Measurements from ENCODE around the gene POU6F1. TPM values are rescaled to one million over a fixed set of nuclear protein-coding genes. Genes with fewer than 3 reads are reported as not detected.
"Not testable (repeated sequence)": the region's sequence is repeated elsewhere in the genome, so short reads cannot be mapped to it uniquely, and the experiment has no call there.

Gene POU6F1, protein sequence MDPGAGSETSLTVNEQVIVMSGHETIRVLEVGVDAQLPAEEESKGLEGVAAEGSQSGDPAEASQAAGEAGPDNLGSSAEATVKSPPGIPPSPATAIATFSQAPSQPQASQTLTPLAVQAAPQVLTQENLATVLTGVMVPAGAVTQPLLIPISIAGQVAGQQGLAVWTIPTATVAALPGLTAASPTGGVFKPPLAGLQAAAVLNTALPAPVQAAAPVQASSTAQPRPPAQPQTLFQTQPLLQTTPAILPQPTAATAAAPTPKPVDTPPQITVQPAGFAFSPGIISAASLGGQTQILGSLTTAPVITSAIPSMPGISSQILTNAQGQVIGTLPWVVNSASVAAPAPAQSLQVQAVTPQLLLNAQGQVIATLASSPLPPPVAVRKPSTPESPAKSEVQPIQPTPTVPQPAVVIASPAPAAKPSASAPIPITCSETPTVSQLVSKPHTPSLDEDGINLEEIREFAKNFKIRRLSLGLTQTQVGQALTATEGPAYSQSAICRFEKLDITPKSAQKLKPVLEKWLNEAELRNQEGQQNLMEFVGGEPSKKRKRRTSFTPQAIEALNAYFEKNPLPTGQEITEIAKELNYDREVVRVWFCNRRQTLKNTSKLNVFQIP
- 11.3 to 12.8 TPM (median 11.6 TPM) in 3 replicates for total RNA-seq

DNA sequence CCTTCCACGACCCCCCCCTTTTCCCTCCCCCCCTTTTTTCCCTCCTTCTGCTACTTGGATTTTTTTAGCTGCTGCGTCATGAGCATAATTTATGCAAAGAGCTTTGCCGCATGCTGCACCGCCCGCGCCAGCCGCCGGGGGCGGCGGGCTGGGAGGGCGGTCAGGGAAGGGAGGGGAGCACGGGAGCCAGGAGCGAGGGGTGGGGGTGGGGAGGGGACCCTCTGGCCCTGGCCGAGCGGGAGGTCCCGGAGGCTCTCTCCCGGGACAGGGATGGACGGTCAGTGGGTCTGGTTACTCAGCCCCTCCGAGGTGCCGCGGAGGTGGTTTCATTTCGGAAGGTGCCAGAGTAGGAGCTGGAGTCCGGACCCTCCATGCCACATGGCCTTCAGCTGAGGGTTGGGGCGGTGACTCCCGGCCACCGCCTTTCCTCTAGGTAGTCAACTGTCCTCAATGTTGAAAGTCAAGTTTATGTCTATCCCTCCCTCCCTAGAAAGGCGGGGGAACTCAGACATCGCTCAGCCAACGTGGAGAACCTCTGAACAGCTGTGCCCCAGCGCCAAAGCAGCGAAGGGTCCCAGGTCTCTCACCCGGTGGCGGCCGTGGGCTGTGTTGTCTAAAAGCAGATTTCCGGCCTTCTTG is at the start of gene POU6F1:
TSS of gene POU6F1 (minus strand) at position 95 of the 639 bp plus-strand sequence. CDS start 11,226 bp downstream, outside the sequence.
- Mint-ChIP-seq H3K9me3 (no peaks in the 10 kb centered on the region), H3K27me3 (ENCODE audit: low read depth) (no peaks in the 10 kb centered on the region), H3K4me1 (peaks cover 13% of the 10 kb centered on the region), H3K27ac (peak within 1 kb of the TSS; percentile 80), H3K36me3 (no peaks in the 10 kb centered on the region), H3K4me3 (peak within 1 kb of the TSS; percentile 79)
- TF ChIP-seq, protein P1, sequence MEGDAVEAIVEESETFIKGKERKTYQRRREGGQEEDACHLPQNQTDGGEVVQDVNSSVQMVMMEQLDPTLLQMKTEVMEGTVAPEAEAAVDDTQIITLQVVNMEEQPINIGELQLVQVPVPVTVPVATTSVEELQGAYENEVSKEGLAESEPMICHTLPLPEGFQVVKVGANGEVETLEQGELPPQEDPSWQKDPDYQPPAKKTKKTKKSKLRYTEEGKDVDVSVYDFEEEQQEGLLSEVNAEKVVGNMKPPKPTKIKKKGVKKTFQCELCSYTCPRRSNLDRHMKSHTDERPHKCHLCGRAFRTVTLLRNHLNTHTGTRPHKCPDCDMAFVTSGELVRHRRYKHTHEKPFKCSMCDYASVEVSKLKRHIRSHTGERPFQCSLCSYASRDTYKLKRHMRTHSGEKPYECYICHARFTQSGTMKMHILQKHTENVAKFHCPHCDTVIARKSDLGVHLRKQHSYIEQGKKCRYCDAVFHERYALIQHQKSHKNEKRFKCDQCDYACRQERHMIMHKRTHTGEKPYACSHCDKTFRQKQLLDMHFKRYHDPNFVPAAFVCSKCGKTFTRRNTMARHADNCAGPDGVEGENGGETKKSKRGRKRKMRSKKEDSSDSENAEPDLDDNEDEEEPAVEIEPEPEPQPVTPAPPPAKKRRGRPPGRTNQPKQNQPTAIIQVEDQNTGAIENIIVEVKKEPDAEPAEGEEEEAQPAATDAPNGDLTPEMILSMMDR (IDR thresholded peaks at IDR 0.05; ENCODE audit: unreplicated experiment) = peak; percentile 70
- peak; percentile 43 to 70 for DNase-seq (ENCODE audit: low spot score in 2 of 2, unreplicated experiment in 2 of 2)

DNA sequence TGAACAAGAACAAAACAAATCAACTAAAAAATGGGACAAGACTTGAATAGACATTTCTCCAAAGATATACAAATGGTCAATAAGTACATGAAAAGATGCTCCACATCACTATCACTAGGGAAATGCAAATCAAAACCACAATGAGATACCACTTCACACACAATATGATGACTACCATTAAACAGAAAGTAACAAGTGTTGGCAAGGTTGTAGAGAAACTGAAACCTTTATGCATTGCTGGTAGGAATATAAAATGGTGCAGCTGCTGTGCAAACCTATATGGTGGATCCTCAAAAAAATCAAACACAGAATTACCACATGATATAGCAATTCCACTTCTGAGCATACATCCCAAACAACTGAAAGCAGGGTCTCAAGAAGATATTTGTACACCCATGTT is 47.2 kb upstream of the POU6F1 start:
- Mint-ChIP-seq H3K4me1 (peaks cover 22% of the 10 kb centered on the region), H3K27me3 (ENCODE audit: low read depth) (no peaks in the 10 kb centered on the region), H3K9me3 (no peaks in the 10 kb centered on the region), H3K36me3 (peaks cover 7% of the 10 kb centered on the region), H3K27ac (no peak overlapping the region), H3K4me3 (no peak overlapping the region)
- TF ChIP-seq, protein P1 (IDR thresholded peaks at IDR 0.05; ENCODE audit: unreplicated experiment) = no peak
- no peak for DNase-seq (ENCODE audit: low spot score in 2 of 2, unreplicated experiment in 2 of 2)

DNA sequence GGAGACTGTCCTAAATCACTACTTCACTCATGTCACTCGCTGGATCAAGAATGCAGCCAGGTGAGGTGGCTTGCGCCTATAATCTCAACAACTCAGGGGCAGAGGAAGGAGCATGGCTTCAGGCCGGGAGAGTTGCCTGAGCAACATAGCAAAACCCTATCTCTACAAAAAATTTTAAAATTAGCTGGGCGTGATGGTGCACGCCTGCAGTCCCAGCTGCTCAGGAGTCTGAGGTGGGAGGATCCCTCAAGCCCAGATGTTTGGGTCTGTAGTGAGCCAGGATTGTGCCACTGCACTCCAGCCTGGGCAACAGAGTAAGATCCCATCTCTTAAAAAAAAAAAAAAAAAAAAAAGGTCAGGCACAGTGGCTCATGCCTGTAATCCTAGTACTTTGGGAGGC is 46.4 kb upstream of the POU6F1 start:
- no peak for DNase-seq (ENCODE audit: low spot score in 2 of 2, unreplicated experiment in 2 of 2)
- H3K4me1 Mint-ChIP-seq = peaks cover 20% of the 10 kb centered on the region
- TF ChIP-seq, protein P1 (IDR thresholded peaks at IDR 0.05; ENCODE audit: unreplicated experiment) = no peak
- no peak overlapping the region for H3K4me3 Mint-ChIP-seq
- H3K36me3 Mint-ChIP-seq = peaks cover 7% of the 10 kb centered on the region
- H3K9me3 Mint-ChIP-seq = no peaks in the 10 kb centered on the region
- H3K27ac Mint-ChIP-seq = peak overlapping the region; percentile 86
- H3K27me3 Mint-ChIP-seq (ENCODE audit: low read depth) = no peaks in the 10 kb centered on the region

DNA sequence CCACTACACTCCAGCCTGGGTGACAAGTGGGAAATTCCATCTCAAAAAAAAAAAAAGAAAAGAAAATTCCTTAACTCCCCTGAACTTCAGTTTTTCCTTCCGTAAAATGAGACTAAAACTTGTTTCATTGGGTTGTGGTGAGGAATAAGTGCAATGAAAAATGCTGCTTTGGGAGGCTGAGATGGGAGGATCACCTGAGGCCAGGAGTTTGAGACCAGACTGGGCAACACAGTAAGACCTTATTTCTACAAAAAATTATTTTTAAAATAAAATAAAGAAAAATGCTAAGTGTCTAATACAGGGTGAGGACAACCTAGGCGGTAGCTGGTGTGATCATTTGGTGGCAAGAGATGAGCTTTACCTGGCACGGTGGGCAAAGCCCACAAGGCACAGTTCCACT is 45.5 kb upstream of the POU6F1 start:
- H3K4me3 Mint-ChIP-seq = no peak overlapping the region
- no peak overlapping the region for H3K27ac Mint-ChIP-seq
- no peak for DNase-seq (ENCODE audit: low spot score in 2 of 2, unreplicated experiment in 2 of 2)
- no peaks in the 10 kb centered on the region for H3K9me3 Mint-ChIP-seq
- TF ChIP-seq, protein P1 (IDR thresholded peaks at IDR 0.05; ENCODE audit: unreplicated experiment) = no peak
- H3K36me3 Mint-ChIP-seq = peaks cover 7% of the 10 kb centered on the region
- no peaks in the 10 kb centered on the region for H3K27me3 Mint-ChIP-seq (ENCODE audit: low read depth)
- peaks cover 14% of the 10 kb centered on the region for H3K4me1 Mint-ChIP-seq

DNA sequence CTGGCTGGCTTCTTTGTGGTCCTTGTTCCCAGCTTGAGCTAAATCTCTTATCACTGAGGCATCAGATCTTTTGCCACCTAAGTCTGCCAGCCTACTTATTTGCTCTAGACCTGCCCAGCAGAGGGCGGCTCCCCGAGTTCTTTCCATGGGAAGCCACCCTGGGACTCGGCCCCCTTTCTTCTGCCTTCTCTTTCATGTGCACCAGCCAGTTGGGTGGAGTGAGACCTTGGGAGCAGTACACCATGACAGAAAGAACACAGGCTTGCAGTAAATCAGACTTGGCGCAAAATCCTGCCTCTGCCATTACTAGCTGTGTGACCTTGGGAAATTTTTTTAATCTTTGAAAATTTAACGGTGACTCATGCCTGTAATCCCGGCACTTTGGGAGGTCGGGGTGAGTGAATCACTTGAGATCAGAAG is 44.9 kb upstream of the POU6F1 start:
- peaks cover 7% of the 10 kb centered on the region for H3K36me3 Mint-ChIP-seq
- peaks cover 8% of the 10 kb centered on the region for H3K4me1 Mint-ChIP-seq
- TF ChIP-seq, protein P1 (IDR thresholded peaks at IDR 0.05; ENCODE audit: unreplicated experiment) = no peak
- no peaks in the 10 kb centered on the region for H3K9me3 Mint-ChIP-seq
- H3K27me3 Mint-ChIP-seq (ENCODE audit: low read depth) = no peaks in the 10 kb centered on the region
- DNase-seq (ENCODE audit: low spot score in 2 of 2, unreplicated experiment in 2 of 2) = no peak
- no peak overlapping the region for H3K27ac Mint-ChIP-seq
- no peak overlapping the region for H3K4me3 Mint-ChIP-seq

DNA sequence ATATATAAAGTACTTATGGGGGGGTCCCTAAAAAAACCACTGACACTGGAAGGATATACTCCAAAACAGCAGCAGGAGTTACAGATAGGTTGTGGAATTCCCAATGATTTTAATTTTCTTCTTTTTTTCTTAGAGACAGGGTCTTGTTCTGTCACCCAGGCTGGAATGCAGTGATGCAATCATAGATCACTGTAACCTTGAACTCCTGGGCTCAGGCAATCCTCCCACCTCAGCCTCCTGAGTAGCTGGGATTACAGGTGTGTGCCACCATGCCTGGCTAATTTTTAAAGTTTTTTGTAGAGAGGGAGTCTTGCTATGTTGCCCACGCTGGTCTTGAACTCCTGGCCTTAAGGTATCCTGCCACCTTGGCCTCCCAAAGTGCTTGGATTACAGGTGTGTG is 41.7 kb upstream of the POU6F1 start:
- H3K27ac Mint-ChIP-seq, H3K36me3 Mint-ChIP-seq: not testable (repeated sequence)

More for the DNA sequence above, 41.7 kb upstream of the POU6F1 start:
- not testable (repeated sequence) for DNase-seq (ENCODE audit: low spot score in 2 of 2, unreplicated experiment in 2 of 2); H3K27me3 Mint-ChIP-seq (ENCODE audit: low read depth); H3K4me1 Mint-ChIP-seq; H3K4me3 Mint-ChIP-seq; H3K9me3 Mint-ChIP-seq
